Activated naive CD8-positive, alpha-beta T cell treated with anti-CD3 and anti-CD28 coated beads, Interleukin-2, amount 50 U/mL, for 24 hours (primary cell): ENCODE results near the gene FAM186B.
A peak's percentile ranks its signal among the peaks of the same experiment; 100 is the strongest.
"Not testable (repeated sequence)": the region's sequence is repeated elsewhere in the genome, so short reads cannot be mapped to it uniquely, and the experiment has no call there.

ENCODE experiments used
- ATAC-seq: fragments of 150-1000 bp; cut with Tn5 transposase; one replicate; pipeline ENCODE4 v1.10.0; 2021
- DNase-seq: peaks from one replicate; pipeline ENCODE4 v3.0.0; 2021
- H3K27ac Mint-ChIP-seq: one replicate; pipeline ENCODE4 v1.8.0; 2021; ENCODE audit warnings: mild to moderate bottlenecking, mixed read lengths
- H3K27me3 Mint-ChIP-seq: one replicate; pipeline ENCODE4 v1.8.0; 2021; ENCODE audit warnings: mixed read lengths
- H3K36me3 Mint-ChIP-seq: one replicate; pipeline ENCODE4 v1.8.0; 2021; ENCODE audit warnings: low read depth, mixed read lengths
- H3K4me1 Mint-ChIP-seq: one replicate; pipeline ENCODE4 v1.8.0; 2021; ENCODE audit warnings: mixed read lengths
- H3K4me3 Mint-ChIP-seq: one replicate; pipeline ENCODE4 v1.8.0; 2021; ENCODE audit warnings: mild to moderate bottlenecking, moderate library complexity, mixed read lengths
- H3K9me3 Mint-ChIP-seq: one replicate; pipeline ENCODE4 v1.8.0; 2021; ENCODE audit warnings: mixed read lengths

The FAM186B gene

GRCh38 chr12:49605539-49605938 is at the start of gene FAM186B:
FAM186B (minus strand) TSS chr12:49605639; CDS start chr12:49605477, 162 bp downstream.
- not testable (repeated sequence) for H3K36me3 Mint-ChIP-seq, H3K27ac Mint-ChIP-seq, H3K27me3 Mint-ChIP-seq, ATAC-seq, H3K4me3 Mint-ChIP-seq, H3K9me3 Mint-ChIP-seq, DNase-seq, H3K4me1 Mint-ChIP-seq

GRCh38 chr12:49654715-49655114 is 49.3 kb upstream of the FAM186B start:
- Mint-ChIP-seq H3K27me3 (no peaks in the 10 kb centered on the region), H3K4me3 (no peak overlapping the region), H3K27ac (no peak overlapping the region), H3K4me1 (peaks cover 8% of the 10 kb centered on the region), H3K36me3 (peaks cover 30% of the 10 kb centered on the region), H3K9me3 (no peaks in the 10 kb centered on the region)
- DNase-seq (no peak), ATAC-seq (no peak)

GRCh38 chr12:49652921-49653520 is 47.6 kb upstream of the FAM186B start:
- ATAC-seq (no peak), DNase-seq (no peak)
- Mint-ChIP-seq H3K27me3 (no peaks in the 10 kb centered on the region), H3K4me3 (no peak overlapping the region), H3K9me3 (no peaks in the 10 kb centered on the region), H3K4me1 (peaks cover 8% of the 10 kb centered on the region), H3K27ac (no peak overlapping the region), H3K36me3 (peaks cover 38% of the 10 kb centered on the region)

- DNase-seq = no peak
- Mint-ChIP-seq H3K4me1 (peaks cover 8% of the 10 kb centered on the region), H3K27me3 (no peaks in the 10 kb centered on the region), H3K9me3 (no peaks in the 10 kb centered on the region), H3K36me3 (peaks cover 36% of the 10 kb centered on the region), H3K27ac (no peak overlapping the region), H3K4me3 (no peak overlapping the region)
- no peak for ATAC-seq
Measured at GRCh38 chr12:49651855-49652254, 46.4 kb upstream of the FAM186B start.

- no peak for ATAC-seq
- Mint-ChIP-seq H3K27me3 (no peaks in the 10 kb centered on the region), H3K4me1 (peaks cover 10% of the 10 kb centered on the region), H3K27ac (no peak overlapping the region), H3K4me3 (no peak overlapping the region), H3K36me3 (peaks cover 34% of the 10 kb centered on the region), H3K9me3 (no peaks in the 10 kb centered on the region)
- DNase-seq = no peak
Measured at GRCh38 chr12:49649892-49650291, 44.5 kb upstream of the FAM186B start.

- Mint-ChIP-seq H3K9me3 (no peaks in the 10 kb centered on the region), H3K4me3 (no peak overlapping the region), H3K36me3 (peaks cover 34% of the 10 kb centered on the region), H3K27me3 (no peaks in the 10 kb centered on the region), H3K27ac (peak overlapping the region; percentile 42), H3K4me1 (peaks cover 14% of the 10 kb centered on the region)
- ATAC-seq (no peak), DNase-seq (no peak)
Measured at GRCh38 chr12:49649445-49649844, 44.0 kb upstream of the FAM186B start.

- no peak for ATAC-seq
- Mint-ChIP-seq H3K4me3 (no peak overlapping the region), H3K27ac (peak overlapping the region; percentile 68), H3K36me3 (peaks cover 34% of the 10 kb centered on the region), H3K27me3 (no peaks in the 10 kb centered on the region), H3K9me3 (no peaks in the 10 kb centered on the region), H3K4me1 (peaks cover 15% of the 10 kb centered on the region)
- no peak for DNase-seq
Measured at GRCh38 chr12:49648712-49649003, 43.2 kb upstream of the FAM186B start.

- no peak for ATAC-seq
- H3K36me3 Mint-ChIP-seq = peaks cover 32% of the 10 kb centered on the region
Measured at GRCh38 chr12:49647827-49648711, 42.6 kb upstream of the FAM186B start.

GRCh38 chr12:49646871-49647654 is 41.6 kb upstream of the FAM186B start:
- ATAC-seq (no peak), DNase-seq (no peak)
- Mint-ChIP-seq H3K4me1 (peaks cover 15% of the 10 kb centered on the region), H3K36me3 (peaks cover 28% of the 10 kb centered on the region), H3K9me3 (no peaks in the 10 kb centered on the region), H3K4me3 (no peak overlapping the region), H3K27me3 (no peaks in the 10 kb centered on the region), H3K27ac (no peak overlapping the region)

More at GRCh38 chr12:49647827-49648711, 42.6 kb upstream of the FAM186B start:
- DNase-seq = no peak
- Mint-ChIP-seq H3K27ac (no peak overlapping the region), H3K27me3 (no peaks in the 10 kb centered on the region), H3K4me3 (no peak overlapping the region), H3K9me3 (no peaks in the 10 kb centered on the region), H3K4me1 (peaks cover 15% of the 10 kb centered on the region)

GRCh38 chr12:49646331-49646830 is 40.9 kb upstream of the FAM186B start:
- H3K27ac Mint-ChIP-seq = no peak overlapping the region
- ATAC-seq = no peak
- H3K4me1 Mint-ChIP-seq = peaks cover 15% of the 10 kb centered on the region
- peaks cover 26% of the 10 kb centered on the region for H3K36me3 Mint-ChIP-seq
- DNase-seq = no peak
- H3K9me3 Mint-ChIP-seq = no peaks in the 10 kb centered on the region
- H3K4me3 Mint-ChIP-seq = no peak overlapping the region
- H3K27me3 Mint-ChIP-seq = no peaks in the 10 kb centered on the region

- Mint-ChIP-seq H3K36me3 (peaks cover 26% of the 10 kb centered on the region), H3K4me3 (no peak overlapping the region), H3K27ac (no peak overlapping the region), H3K4me1 (peaks cover 15% of the 10 kb centered on the region), H3K9me3 (no peaks in the 10 kb centered on the region), H3K27me3 (no peaks in the 10 kb centered on the region)
- ATAC-seq = no peak
- DNase-seq = no peak
Measured at GRCh38 chr12:49645146-49646039, 40.0 kb upstream of the FAM186B start.

GRCh38 chr12:49644620-49644994 is 39.2 kb upstream of the FAM186B start:
- Mint-ChIP-seq H3K4me3 (no peak overlapping the region), H3K9me3 (no peaks in the 10 kb centered on the region), H3K27ac (peak overlapping the region; percentile 73), H3K27me3 (no peaks in the 10 kb centered on the region), H3K36me3 (peaks cover 20% of the 10 kb centered on the region), H3K4me1 (peaks cover 15% of the 10 kb centered on the region)
- peak; percentile 83 for DNase-seq
- peak; percentile 81 for ATAC-seq

- peaks cover 18% of the 10 kb centered on the region for H3K4me1 Mint-ChIP-seq
- no peak overlapping the region for H3K4me3 Mint-ChIP-seq
- H3K27me3 Mint-ChIP-seq = no peaks in the 10 kb centered on the region
- peaks cover 18% of the 10 kb centered on the region for H3K36me3 Mint-ChIP-seq
- no peaks in the 10 kb centered on the region for H3K9me3 Mint-ChIP-seq
- DNase-seq (no peak), ATAC-seq (no peak)
- peak overlapping the region; percentile 73 for H3K27ac Mint-ChIP-seq
Measured at GRCh38 chr12:49643961-49644619, 38.7 kb upstream of the FAM186B start.
